Breast epithelium (tissue), 3 donors: ENCODE measurements around the gene IL37.

Source experiments
- POLR2A ChIP-seq: fragments of 450-650 bp; IDR thresholded peaks from one replicate; pipeline ENCODE4 v1.6.1; 2016; ENCODE audit warnings: antibody characterized with exemption, mild to moderate bottlenecking, moderate library complexity
- TF ChIP-seq, protein P1 (sequence below), 3 donors: fragments of 450-650 bp; IDR thresholded peaks; one replicate each; pipeline ENCODE4 v1.5.1; 2016 to 2017; ENCODE audit warnings: antibody characterized with exemption in 3 of 3, mild to moderate bottlenecking in 3 of 3, moderate library complexity in 3 of 3

DNA sequence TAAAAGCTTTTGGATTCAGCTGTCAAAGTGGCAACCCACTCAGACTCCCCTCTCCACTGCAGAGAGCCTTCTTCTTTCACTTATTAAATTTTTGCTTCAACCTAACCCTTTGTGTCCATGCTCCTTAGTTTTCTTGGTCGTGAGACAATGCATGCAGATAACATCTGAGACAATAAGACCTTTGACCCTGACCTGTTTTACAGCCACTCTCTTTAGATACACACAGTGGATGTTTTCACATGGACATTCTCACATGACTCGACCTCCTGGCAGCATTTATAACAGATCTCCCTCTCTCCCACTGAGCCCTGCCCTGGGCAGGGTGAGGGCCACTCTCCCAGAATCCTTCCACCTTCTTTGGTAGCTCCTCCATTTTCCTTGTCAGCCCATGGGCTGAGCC lies 36.4 kb downstream of the IL37 start:
- TF ChIP-seq, protein P1, sequence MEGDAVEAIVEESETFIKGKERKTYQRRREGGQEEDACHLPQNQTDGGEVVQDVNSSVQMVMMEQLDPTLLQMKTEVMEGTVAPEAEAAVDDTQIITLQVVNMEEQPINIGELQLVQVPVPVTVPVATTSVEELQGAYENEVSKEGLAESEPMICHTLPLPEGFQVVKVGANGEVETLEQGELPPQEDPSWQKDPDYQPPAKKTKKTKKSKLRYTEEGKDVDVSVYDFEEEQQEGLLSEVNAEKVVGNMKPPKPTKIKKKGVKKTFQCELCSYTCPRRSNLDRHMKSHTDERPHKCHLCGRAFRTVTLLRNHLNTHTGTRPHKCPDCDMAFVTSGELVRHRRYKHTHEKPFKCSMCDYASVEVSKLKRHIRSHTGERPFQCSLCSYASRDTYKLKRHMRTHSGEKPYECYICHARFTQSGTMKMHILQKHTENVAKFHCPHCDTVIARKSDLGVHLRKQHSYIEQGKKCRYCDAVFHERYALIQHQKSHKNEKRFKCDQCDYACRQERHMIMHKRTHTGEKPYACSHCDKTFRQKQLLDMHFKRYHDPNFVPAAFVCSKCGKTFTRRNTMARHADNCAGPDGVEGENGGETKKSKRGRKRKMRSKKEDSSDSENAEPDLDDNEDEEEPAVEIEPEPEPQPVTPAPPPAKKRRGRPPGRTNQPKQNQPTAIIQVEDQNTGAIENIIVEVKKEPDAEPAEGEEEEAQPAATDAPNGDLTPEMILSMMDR (IDR thresholded peaks at IDR 0.05): no peak
- no peak for TF ChIP-seq POLR2A
